Esophagus (tissue), 2 donors: ENCODE measurements around the gene RXRA. TPM values are rescaled to one million over a fixed set of nuclear protein-coding genes. Genes with fewer than 3 reads are reported as not detected.

Experiments
- H3K27ac ChIP-seq, 2 donors: one replicate each; pipeline ENCODE4 v1.5.1; 2013; ENCODE audit warnings: low read depth in 2 of 2, mild to moderate bottlenecking in 2 of 2, inconsistent platforms in 1 of 2, low read length in 1 of 2, moderate library complexity in 1 of 2
- H3K27me3 ChIP-seq, 2 donors: one replicate each; pipeline ENCODE4 v1.6.1; 2013; ENCODE audit warnings: low read length in 2 of 2, control low read depth in 1 of 2, mild to moderate bottlenecking in 1 of 2; ENCODE audit not compliant: insufficient read depth in 2 of 2, control insufficient read depth in 1 of 2
- H3K36me3 ChIP-seq, 2 donors: one replicate each; pipeline ENCODE4 v1.6.1; 2013; ENCODE audit warnings: low read length in 1 of 2; ENCODE audit not compliant: control insufficient read depth in 2 of 2, insufficient read depth in 2 of 2
- H3K4me1 ChIP-seq, 2 donors: one replicate each; pipeline ENCODE4 v1.6.1; 2013; ENCODE audit warnings: low read length in 1 of 2; ENCODE audit not compliant: control insufficient read depth in 2 of 2, insufficient read depth in 2 of 2
- H3K4me3 ChIP-seq, 2 donors: one replicate each; pipeline ENCODE4 v1.5.1; 2013; ENCODE audit warnings: low read length in 2 of 2, mild to moderate bottlenecking in 2 of 2, low read depth in 1 of 2, moderate library complexity in 1 of 2
- H3K9me3 ChIP-seq, 2 donors: one replicate each; pipeline ENCODE4 v1.6.1; 2013; ENCODE audit warnings: mild to moderate bottlenecking in 2 of 2, low read depth in 1 of 2, low read length in 1 of 2, moderate library complexity in 1 of 2; ENCODE audit not compliant: control insufficient read depth in 2 of 2, insufficient read depth in 1 of 2
- WGBS, 2 donors: extraction: QIAGEN DNeasy Blood & Tissue Kit; methylation state at CpG; one replicate each; pipeline ENCODE4 v1.1.7; 2013; 5-methylcytosine and 5-hydroxymethylcytosine counted together
- polyA plus RNA-seq, 2 donors: library from polyadenylated mRNA; stranded (reverse); fragments of 200-250 nt; gene quantifications; one replicate each; pipeline ENCODE4 v1.2.3, GENCODE V29; 2013
- donor health status: healthy with polysubstance abuse.
- donor health status: Bipolar disorder and iron deficiency.

RXRA gene
- polyA plus RNA-seq, 2 donors, result 31.4 to 63.4 TPM

DNA sequence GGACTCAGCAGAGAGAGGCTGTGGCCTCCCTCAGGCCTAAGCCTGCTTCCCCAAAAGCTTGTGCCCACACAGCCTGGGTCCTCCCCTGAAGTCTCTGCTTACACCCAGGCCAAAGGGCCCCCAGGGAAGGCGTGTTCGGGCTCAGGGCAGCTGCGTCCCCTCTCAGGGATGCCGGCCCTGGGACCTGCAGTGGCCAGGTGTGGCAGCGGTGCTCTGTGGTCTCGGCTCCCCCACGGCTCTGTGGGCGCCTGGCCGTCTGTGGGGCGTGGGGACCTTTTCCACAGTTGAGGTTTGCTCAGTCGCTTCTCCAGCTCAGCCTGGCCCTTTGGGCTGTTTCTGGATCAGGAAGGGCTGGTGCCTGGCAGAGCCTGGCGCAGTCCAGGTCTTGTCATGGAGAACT lies 75.9 kb downstream of the RXRA start:
- H3K4me1 ChIP-seq, result peaks cover 28 to 45% of the 10 kb centered on the region in 2 donors
- no peak overlapping the region for H3K27ac ChIP-seq
- peaks cover 0 to 21% of the 10 kb centered on the region in 2 donors for H3K36me3 ChIP-seq
- WGBS, 2 donors, result 91 to 94% methylated on average over 12 of the region's 12 CpGs
- no peaks in the 10 kb centered on the region for H3K27me3 ChIP-seq
- no peak overlapping the region for H3K4me3 ChIP-seq
- H3K9me3 ChIP-seq, result peaks cover 0 to 7% of the 10 kb centered on the region in 2 donors

- H3K27ac ChIP-seq, result peak overlapping the region in 1 of 2 donors; percentile 21
- no peaks in the 10 kb centered on the region for H3K27me3 ChIP-seq
- peaks cover 0 to 7% of the 10 kb centered on the region in 2 donors for H3K9me3 ChIP-seq
- no peak overlapping the region for H3K4me3 ChIP-seq
- whole genome bisulfite sequencing, 2 donors, result 59 to 63% methylated on average over 11 of the region's 11 CpGs
- H3K4me1 ChIP-seq, result peaks cover 34 to 55% of the 10 kb centered on the region in 2 donors
- peaks cover 0 to 25% of the 10 kb centered on the region in 2 donors for H3K36me3 ChIP-seq
Measured at GRCh38 chr9:134403292-134403681, 77.0 kb downstream of the RXRA start.

DNA sequence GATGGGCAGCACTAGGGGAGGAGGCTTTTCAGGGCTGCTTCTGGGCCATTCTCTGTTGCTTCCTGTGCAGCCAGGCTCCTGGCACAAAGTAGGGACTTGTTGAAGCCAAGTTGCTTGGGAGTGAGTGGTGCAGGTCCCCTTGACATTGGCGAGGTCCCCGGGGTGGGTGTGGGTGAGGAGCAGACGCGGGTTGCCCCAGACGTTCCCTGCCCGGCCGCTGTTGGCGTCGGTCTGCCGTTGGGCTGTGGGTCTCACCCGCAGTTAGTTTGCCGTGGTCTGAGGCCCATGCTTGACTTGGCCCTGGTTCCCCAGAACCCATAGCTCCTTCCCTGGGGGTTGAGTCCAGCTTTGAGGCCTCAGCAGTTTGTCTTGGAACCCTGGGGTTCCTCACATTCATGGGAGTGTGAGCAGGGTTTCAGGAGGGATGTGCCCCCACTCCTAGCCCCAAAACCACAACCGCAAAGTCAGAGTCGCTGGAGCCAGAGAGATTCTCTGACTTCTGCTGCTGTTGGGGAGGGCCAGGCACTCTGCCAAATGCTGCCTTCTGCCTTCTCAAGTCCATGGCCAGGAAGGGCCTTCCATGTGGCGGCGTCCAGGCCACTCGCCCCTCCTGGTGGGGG lies 77.5 kb downstream of the RXRA start:
- Histone ChIP-seq H3K27me3 (no peaks in the 10 kb centered on the region), H3K4me3 (no peak overlapping the region), H3K9me3 (peaks cover 0 to 6% of the 10 kb centered on the region in 2 donors), H3K27ac (peak overlapping the region; percentile 37 to 48), H3K36me3 (peaks cover 0 to 28% of the 10 kb centered on the region in 2 donors), H3K4me1 (peaks cover 36 to 59% of the 10 kb centered on the region in 2 donors)
- WGBS, 2 donors, result 45 to 49% methylated on average over 17 of the region's 17 CpGs

- H3K4me1 ChIP-seq, result peaks cover 36 to 62% of the 10 kb centered on the region in 2 donors
- H3K27ac ChIP-seq, result peak overlapping the region; percentile 48 to 91
- H3K4me3 ChIP-seq, result no peak overlapping the region
- WGBS, 2 donors, result 66 to 75% methylated on average over 33 to 34 of the region's 34 CpGs
- no peaks in the 10 kb centered on the region for H3K27me3 ChIP-seq
- no peaks in the 10 kb centered on the region for H3K9me3 ChIP-seq
- H3K36me3 ChIP-seq, result peaks cover 0 to 31% of the 10 kb centered on the region in 2 donors
Measured at GRCh38 chr9:134404376-134405358, 78.4 kb downstream of the RXRA start.

DNA sequence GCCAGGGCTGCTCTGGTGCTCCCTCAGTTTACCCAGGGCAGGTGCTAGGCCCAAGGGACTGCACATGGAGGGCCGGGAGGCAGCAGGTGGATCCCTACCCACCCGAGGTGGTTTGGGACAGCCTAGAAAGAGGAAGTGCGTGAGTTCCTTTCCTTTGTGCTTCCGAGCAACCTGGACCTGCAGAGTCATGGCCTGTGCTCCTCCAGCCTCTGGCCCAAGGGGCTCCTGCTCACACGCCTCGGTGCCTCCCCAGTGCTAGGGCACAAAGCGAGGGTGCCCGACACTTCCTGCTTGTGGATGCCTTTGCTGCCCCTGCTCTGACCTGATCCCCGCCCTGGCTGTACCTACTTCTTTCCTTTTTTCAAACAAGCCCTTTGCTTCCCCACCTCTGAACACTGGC lies 79.3 kb downstream of the RXRA start:
- Histone ChIP-seq H3K4me3 (no peak overlapping the region), H3K27ac (peak overlapping the region; percentile 91), H3K9me3 (no peaks in the 10 kb centered on the region), H3K4me1 (peaks cover 36 to 71% of the 10 kb centered on the region in 2 donors), H3K27me3 (no peaks in the 10 kb centered on the region), H3K36me3 (peaks cover 0 to 37% of the 10 kb centered on the region in 2 donors)
- WGBS, 2 donors, result 70 to 75% methylated on average over 7 to 9 of the region's 9 CpGs

DNA sequence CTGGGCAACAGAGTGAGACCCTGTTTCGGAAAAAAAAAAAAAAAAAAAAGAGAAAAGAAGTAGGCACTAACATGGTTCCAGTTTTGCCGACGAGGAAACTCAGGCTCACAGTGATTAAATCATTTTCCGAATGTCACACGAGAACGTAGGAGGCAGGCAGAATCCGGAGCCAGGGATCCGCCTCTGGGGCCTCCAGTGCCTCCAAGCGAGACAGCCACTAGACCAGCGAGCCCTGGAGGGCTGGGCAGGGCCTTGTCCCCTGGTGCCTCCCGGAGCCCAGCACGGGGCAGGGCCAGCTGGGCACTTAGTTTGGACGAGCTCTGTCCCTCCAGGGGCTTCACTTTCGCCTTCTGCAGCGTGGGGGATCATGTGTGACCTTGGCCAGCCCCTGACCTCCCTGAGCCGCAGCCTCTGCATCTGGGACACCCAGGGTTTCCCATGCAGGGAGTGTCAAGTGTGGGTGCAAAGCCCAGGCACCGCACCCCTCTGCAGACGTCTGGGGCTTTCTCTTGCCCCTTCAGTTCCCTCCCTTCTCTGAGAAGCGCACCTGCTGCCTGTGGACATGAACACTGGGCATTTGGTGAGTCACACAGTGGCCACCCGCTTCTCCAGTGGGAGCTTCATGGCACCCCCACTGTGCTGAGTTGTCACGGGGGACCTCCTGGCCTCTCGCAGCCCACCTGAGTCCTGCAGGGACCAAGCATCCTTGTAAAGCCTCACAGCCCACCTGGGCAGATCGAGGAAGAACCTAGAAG lies 80.3 kb downstream of the RXRA start:
- Histone ChIP-seq H3K27ac (peak overlapping the region; percentile 91), H3K4me3 (peak overlapping the region; percentile 5 to 23), H3K4me1 (peaks cover 46 to 79% of the 10 kb centered on the region in 2 donors), H3K9me3 (no peaks in the 10 kb centered on the region), H3K27me3 (no peaks in the 10 kb centered on the region), H3K36me3 (peaks cover 0 to 37% of the 10 kb centered on the region in 2 donors)
- WGBS, 2 donors, result 38 to 48% methylated on average over 23 of the region's 23 CpGs

DNA sequence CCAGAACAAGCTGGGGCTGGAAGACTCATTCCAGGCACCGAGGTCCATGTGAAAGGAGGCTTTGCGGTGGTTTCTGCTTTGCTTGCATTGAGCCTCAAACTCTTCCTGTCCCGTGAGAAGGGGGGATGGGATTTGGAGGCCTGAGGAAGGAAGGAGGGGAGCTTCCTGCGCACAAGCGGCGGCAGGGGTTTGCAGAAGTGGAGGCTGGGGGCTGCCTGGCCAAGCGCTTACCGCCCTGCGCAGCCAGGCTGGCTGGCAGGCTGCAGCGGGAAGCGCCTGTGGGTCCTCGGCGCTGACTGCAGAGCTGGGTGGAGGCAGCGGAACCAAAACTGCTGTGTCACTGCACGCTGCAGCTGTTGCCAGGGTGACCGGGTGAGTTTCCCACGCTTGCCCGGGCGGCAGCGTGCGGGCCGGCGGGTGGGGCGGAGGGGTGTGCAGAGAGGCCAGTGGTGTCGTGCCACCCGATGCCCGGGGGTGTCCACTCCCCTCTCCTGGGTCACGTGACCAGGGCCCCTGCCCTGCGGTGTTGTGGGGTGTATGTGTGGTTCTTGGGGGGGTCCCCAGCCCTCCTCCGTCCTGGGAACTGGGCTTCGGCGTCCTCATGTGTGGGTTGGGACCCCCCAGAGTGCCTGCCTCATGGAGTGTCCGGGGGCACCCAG lies 81.0 kb downstream of the RXRA start:
- Histone ChIP-seq H3K9me3 (no peaks in the 10 kb centered on the region), H3K36me3 (peaks cover 0 to 34% of the 10 kb centered on the region in 2 donors), H3K27ac (peak overlapping the region; percentile 91), H3K4me1 (peaks cover 53 to 86% of the 10 kb centered on the region in 2 donors), H3K27me3 (no peaks in the 10 kb centered on the region), H3K4me3 (peak overlapping the region; percentile 5 to 23)
- WGBS, 2 donors, result 8 to 19% methylated on average over 33 of the region's 33 CpGs

DNA sequence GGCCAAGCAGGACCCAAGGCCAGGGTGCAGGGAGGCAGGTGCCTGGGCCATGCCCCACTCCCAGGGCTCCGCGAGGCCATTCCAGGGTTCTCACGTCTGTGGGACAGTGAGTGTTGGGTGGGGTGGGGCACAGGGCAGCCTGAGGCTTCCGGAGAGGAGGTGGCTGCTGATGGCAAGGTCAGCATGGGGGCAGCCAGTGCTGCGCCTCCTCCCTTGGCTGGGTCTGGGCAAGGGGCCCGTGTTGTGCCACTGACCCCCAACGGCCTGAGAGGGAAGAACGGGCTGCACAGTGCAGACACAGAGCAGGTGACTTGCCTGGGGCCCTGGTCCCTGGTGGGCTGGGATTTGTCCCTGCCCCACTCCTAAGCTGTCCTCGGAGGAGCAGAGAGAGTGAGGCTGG lies 82.1 kb downstream of the RXRA start:
- H3K4me3 ChIP-seq, result no peak overlapping the region
- no peaks in the 10 kb centered on the region for H3K9me3 ChIP-seq
- peak overlapping the region in 1 of 2 donors; percentile 11 for H3K27ac ChIP-seq
- H3K4me1 ChIP-seq, result peaks cover 60 to 89% of the 10 kb centered on the region in 2 donors
- WGBS, 2 donors, result 67 to 75% methylated on average over 8 to 9 of the region's 9 CpGs
- H3K36me3 ChIP-seq, result peaks cover 0 to 41% of the 10 kb centered on the region in 2 donors
- H3K27me3 ChIP-seq, result no peaks in the 10 kb centered on the region
